WERI-Rb-1 (cell line): Measurements from ENCODE around the gene PDZD7.

Experiments
- DNase-seq: peaks from one replicate; pipeline ENCODE4 v3.0.0-alpha.2; 2020
- H3K27ac ChIP-seq: fragments of 250-450 bp; sonication (Bioruptor Pico); 2 replicates; pipeline ENCODE4 v1.5.1; 2020; ENCODE audit warnings: mild to moderate bottlenecking, moderate library complexity
- H3K27me3 ChIP-seq: fragments of 250-450 bp; sonication (Bioruptor Pico); 2 replicates; pipeline ENCODE4 v1.5.1; 2021; ENCODE audit warnings: mild to moderate bottlenecking, low read depth, moderate library complexity; ENCODE audit not compliant: insufficient read depth, severe bottlenecking
- H3K36me3 ChIP-seq: fragments of 250-450 bp; sonication (Bioruptor Pico); 2 replicates; pipeline ENCODE4 v1.5.1; 2020; ENCODE audit warnings: mild to moderate bottlenecking, moderate library complexity
- H3K4me3 ChIP-seq: 2 replicates; pipeline ENCODE4 v1.5.1; 2011; ENCODE audit warnings: low read depth, mild to moderate bottlenecking, control low read depth, low read length
- H3K9me3 ChIP-seq: fragments of 250-450 bp; sonication (Bioruptor Pico); 2 replicates; pipeline ENCODE4 v1.5.1; 2021; ENCODE audit warnings: mild to moderate bottlenecking, moderate library complexity; ENCODE audit not compliant: severe bottlenecking
- CTCF ChIP-seq: IDR thresholded peaks from 2 replicates; pipeline ENCODE4 v1.5.1; 2011; ENCODE audit warnings: low read depth, mild to moderate bottlenecking, control low read depth, inconsistent platforms, low read length

PDZD7 gene

GRCh38 chr10:101066896-101067355 is 36.0 kb upstream of the PDZD7 start:
- Histone ChIP-seq H3K27ac (no peak overlapping the region), H3K36me3 (no peaks in the 10 kb centered on the region), H3K27me3 (no peaks in the 10 kb centered on the region), H3K9me3 (no peaks in the 10 kb centered on the region), H3K4me3 (peak overlapping the region; percentile 68)
- DNase-seq = peak; percentile 29
- no peak for TF ChIP-seq CTCF

- H3K27ac ChIP-seq = peak overlapping the region; percentile 36
- no peaks in the 10 kb centered on the region for H3K27me3 ChIP-seq
- H3K9me3 ChIP-seq = no peaks in the 10 kb centered on the region
- peak overlapping the region; percentile 68 for H3K4me3 ChIP-seq
- peak; percentile 84 for TF ChIP-seq CTCF
- peak; percentile 92 for DNase-seq
- no peaks in the 10 kb centered on the region for H3K36me3 ChIP-seq
Measured at GRCh38 chr10:101066146-101066895, 35.4 kb upstream of the PDZD7 start.

- DNase-seq = peak; percentile 34
- H3K27me3 ChIP-seq = no peaks in the 10 kb centered on the region
- H3K4me3 ChIP-seq = peak overlapping the region; percentile 68
- no peaks in the 10 kb centered on the region for H3K36me3 ChIP-seq
- TF ChIP-seq CTCF = no peak
- H3K27ac ChIP-seq = peak overlapping the region; percentile 36; the same call in 1 of the 2 replicates
- H3K9me3 ChIP-seq = no peaks in the 10 kb centered on the region
Measured at GRCh38 chr10:101065481-101066145, 34.7 kb upstream of the PDZD7 start.

- H3K27ac ChIP-seq = no peak overlapping the region
- H3K27me3 ChIP-seq = no peaks in the 10 kb centered on the region
- no peak overlapping the region for H3K4me3 ChIP-seq
Measured at GRCh38 chr10:101064415-101065030, 33.6 kb upstream of the PDZD7 start.

More at GRCh38 chr10:101064415-101065030, 33.6 kb upstream of the PDZD7 start:
- Histone ChIP-seq H3K9me3 (no peaks in the 10 kb centered on the region), H3K36me3 (no peaks in the 10 kb centered on the region)
- no peak for DNase-seq
- TF ChIP-seq CTCF = no peak
